HFF-Myc (cell line): ENCODE data around the gene EDARADD.

Source experiments
- DNase-seq: peaks from one replicate; pipeline ENCODE4 v3.0.0-alpha.2; 2011; ENCODE audit warnings: low read depth; ENCODE audit errors: extremely low read depth
- H3K4me3 ChIP-seq: replicated peaks from 2 replicates; pipeline ENCODE4 v1.5.1; 2011; ENCODE audit warnings: low read depth, mild to moderate bottlenecking, control low read depth, low read length
- TF ChIP-seq, protein P1 (sequence below): IDR thresholded peaks from 2 replicates; pipeline ENCODE4 v1.5.1; 2012; ENCODE audit warnings: mild to moderate bottlenecking, low read depth, low read length, control low read depth; ENCODE audit errors: missing control alignments

The EDARADD gene

GRCh38 chr1:236465959-236466303 lies 71.8 kb downstream of the EDARADD start:
- TF ChIP-seq, protein P1, sequence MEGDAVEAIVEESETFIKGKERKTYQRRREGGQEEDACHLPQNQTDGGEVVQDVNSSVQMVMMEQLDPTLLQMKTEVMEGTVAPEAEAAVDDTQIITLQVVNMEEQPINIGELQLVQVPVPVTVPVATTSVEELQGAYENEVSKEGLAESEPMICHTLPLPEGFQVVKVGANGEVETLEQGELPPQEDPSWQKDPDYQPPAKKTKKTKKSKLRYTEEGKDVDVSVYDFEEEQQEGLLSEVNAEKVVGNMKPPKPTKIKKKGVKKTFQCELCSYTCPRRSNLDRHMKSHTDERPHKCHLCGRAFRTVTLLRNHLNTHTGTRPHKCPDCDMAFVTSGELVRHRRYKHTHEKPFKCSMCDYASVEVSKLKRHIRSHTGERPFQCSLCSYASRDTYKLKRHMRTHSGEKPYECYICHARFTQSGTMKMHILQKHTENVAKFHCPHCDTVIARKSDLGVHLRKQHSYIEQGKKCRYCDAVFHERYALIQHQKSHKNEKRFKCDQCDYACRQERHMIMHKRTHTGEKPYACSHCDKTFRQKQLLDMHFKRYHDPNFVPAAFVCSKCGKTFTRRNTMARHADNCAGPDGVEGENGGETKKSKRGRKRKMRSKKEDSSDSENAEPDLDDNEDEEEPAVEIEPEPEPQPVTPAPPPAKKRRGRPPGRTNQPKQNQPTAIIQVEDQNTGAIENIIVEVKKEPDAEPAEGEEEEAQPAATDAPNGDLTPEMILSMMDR: no peak
- no peak overlapping the region for H3K4me3 ChIP-seq
- DNase-seq: no peak

DNA sequence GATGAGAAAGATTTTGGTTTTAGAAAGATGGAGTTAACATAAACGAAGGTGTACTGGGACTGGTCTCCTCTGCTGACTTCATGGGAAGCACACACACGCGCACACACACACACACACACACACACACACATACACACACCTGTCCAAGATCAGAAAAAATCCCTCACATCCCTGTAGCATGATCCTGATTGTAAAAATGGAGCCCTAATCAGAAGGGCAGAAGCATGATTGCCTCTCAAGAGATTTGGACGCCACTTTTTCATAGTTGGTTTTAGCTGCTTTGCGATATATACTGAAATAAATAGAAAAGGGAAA lies 73.2 kb downstream of the EDARADD start:
- TF ChIP-seq, protein P1: no peak
- no peak for DNase-seq
- H3K4me3 ChIP-seq: no peak overlapping the region

GRCh38 chr1:236468625-236469024 lies 74.5 kb downstream of the EDARADD start:
- H3K4me3 ChIP-seq: no peak overlapping the region
- no peak for DNase-seq
- TF ChIP-seq, protein P1: no peak

- TF ChIP-seq, protein P1: no peak
- no peak overlapping the region for H3K4me3 ChIP-seq
- no peak for DNase-seq
Observed at GRCh38 chr1:236469466-236469865, 75.4 kb downstream of the EDARADD start.

DNA sequence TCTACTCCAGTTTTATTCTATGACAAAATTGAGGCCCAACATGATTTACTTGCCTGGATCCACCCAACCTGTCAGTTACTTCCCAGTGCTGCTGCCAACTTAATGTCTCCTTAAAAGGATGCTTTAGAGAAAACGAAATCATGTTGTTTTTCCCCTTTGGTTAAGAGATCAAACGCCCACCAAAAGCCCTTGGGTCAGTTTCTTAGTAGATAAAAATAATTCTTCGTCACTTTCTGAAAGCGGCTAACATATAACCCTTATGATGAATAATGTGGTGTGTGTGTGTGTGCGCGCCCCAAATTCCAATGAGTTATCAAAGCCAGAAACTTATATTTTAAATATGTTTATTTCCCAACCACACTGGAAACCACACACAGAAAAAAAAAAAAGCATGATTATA lies 77.0 kb downstream of the EDARADD start:
- TF ChIP-seq, protein P1: no peak
- no peak for DNase-seq

GRCh38 chr1:236471653-236472052 lies 77.6 kb downstream of the EDARADD start:
- H3K4me3 ChIP-seq: no peak overlapping the region
- TF ChIP-seq, protein P1: no peak
- DNase-seq: no peak

More for the DNA sequence above, 77.0 kb downstream of the EDARADD start:
- H3K4me3 ChIP-seq: no peak overlapping the region
